Fibroblast of lung (primary cell): ENCODE results near the gene ACVR1B.

Experiments used
- CTCF ChIP-seq, 2 donors: IDR thresholded peaks in 1 of 2; conservative IDR thresholded peaks in 1 of 2; 1 replicate in 1 of 2; 2 replicates in 1 of 2; pipeline ENCODE4 v1.5.1; 2011 to 2012; ENCODE audit warnings: low read length in 2 of 2, control low read depth in 1 of 2, inconsistent platforms in 1 of 2, low read depth in 1 of 2, mild to moderate bottlenecking in 1 of 2
- EZH2 ChIP-seq: IDR thresholded peaks from 2 replicates; pipeline ENCODE4 v1.5.1; 2012; ENCODE audit warnings: low read length, control low read depth, mild to moderate bottlenecking; ENCODE audit errors: missing control alignments

GRCh38 chr12:52015532-52016041 is 64.1 kb downstream of the ACVR1B start:
- no peak for TF ChIP-seq EZH2
- no peak for TF ChIP-seq CTCF (conservative IDR thresholded peaks at IDR 0.05 in 1 of 2, IDR thresholded peaks at IDR 0.05 in 1 of 2; ENCODE audit: low read depth in 1 of 2, low read length in 2 of 2)
